HCT116 (cell line): Measurements from ENCODE around the gene ANKEF1. TPM values are rescaled to one million over a fixed set of nuclear protein-coding genes. Genes with fewer than 3 reads are reported as not detected.

ENCODE experiments used
- ATAC-seq: fragments of 200-7000 bp; cut with Tn5 transposase; 2 replicates; pipeline ENCODE4 v1.9.1; 2020; ENCODE audit warnings: mild to moderate bottlenecking, moderate library complexity
- BruUV-seq: library from RNA; stranded (reverse); fragments of 400-500 nt; replicated peaks from 2 replicates; lab custom pipeline; 2021; lab: Mats Ljungman, UMichigan
- CTCF ChIA-PET: fragments of 300-600 bp; sonication (Branson Sonifier 250); formaldehyde crosslinking; loops from one replicate; lab custom pipeline; 2021; ENCODE audit warnings: antibody characterized with exemption; lab: Charles Lee
- POLR2A ChIA-PET: fragments of 300-600, 350-600 bp; sonication (Branson Sonifier 250); formaldehyde crosslinking; loops from one replicate; lab custom pipeline; 2021; ENCODE audit warnings: antibody characterized with exemption; lab: Charles Lee
- RAD21 ChIA-PET, 2 experiments: fragments of 300-600 bp; sonication (Branson Sonifier 250); formaldehyde crosslinking; loops; one replicate each; lab custom pipeline; 2023; ENCODE audit warnings: low total read pairs in 2 of 2; ENCODE audit not compliant: uncharacterized antibody in 2 of 2, unreplicated experiment in 2 of 2, low non-redundant PET in 1 of 2; lab: Charles Lee
- DNase-seq: peaks from one replicate; pipeline ENCODE4 v3.0.0-alpha.2; 2010; ENCODE audit warnings: low read depth, low spot score
- H2AFZ ChIP-seq: fragments of 200-600 bp; shearing (Covaris generic), sonication (generic); 2 replicates; pipeline ENCODE4 v1.6.1; 2017; ENCODE audit warnings: low read depth, mixed run types, mixed read lengths, antibody characterized with exemption, low read length; ENCODE audit not compliant: poor library complexity, severe bottlenecking
- H3K27ac ChIP-seq: 2 replicates; pipeline ENCODE4 v1.5.1; 2012; ENCODE audit warnings: low read depth, low read length
- H3K27me3 ChIP-seq: fragments of 200-600 bp; sonication (generic); 2 replicates; pipeline ENCODE4 v1.6.1; 2016; ENCODE audit warnings: mixed run types, low read length, mixed read lengths; ENCODE audit not compliant: insufficient read depth
- H3K36me3 ChIP-seq, 2 experiments: fragments of 200-500 bp in 1 of 2; fragments of 200-600 bp in 1 of 2; sonication (Bioruptor generic) in 1 of 2; sonication (generic) in 1 of 2; 2 replicates each; pipeline versions ENCODE4 v1.5.1 to v1.6.1; 2014 to 2016; ENCODE audit warnings: low read length in 2 of 2, inconsistent platforms in 1 of 2, mixed read lengths in 1 of 2, mixed run types in 1 of 2; ENCODE audit not compliant: insufficient read depth in 2 of 2, control insufficient read depth in 1 of 2
- H3K4me1 ChIP-seq, 2 experiments: fragments of 200-600 bp in 1 of 2; sonication (generic) in 1 of 2; 2 replicates each; pipeline versions ENCODE4 v1.5.1 to v1.6.1; 2012 to 2017; ENCODE audit warnings: low read length in 2 of 2, inconsistent platforms in 1 of 2, mild to moderate bottlenecking in 1 of 2, mixed read lengths in 1 of 2, mixed run types in 1 of 2, moderate library complexity in 1 of 2; ENCODE audit not compliant: insufficient read depth in 2 of 2, control insufficient read depth in 1 of 2
- H3K4me2 ChIP-seq: fragments of 200-600 bp; sonication (generic); 2 replicates; pipeline ENCODE4 v1.6.1; 2017; ENCODE audit warnings: mixed run types, low read length, mixed read lengths
- H3K4me3 ChIP-seq, 2 experiments: fragments of 200-600 bp in 1 of 2; sonication (generic) in 1 of 2; replicated peaks in 1 of 2; 2 replicates each; pipeline ENCODE4 v1.5.1; 2011 to 2016; ENCODE audit warnings: low read length in 2 of 2, control low read depth in 1 of 2, low read depth in 1 of 2, mild to moderate bottlenecking in 1 of 2, mixed read lengths in 1 of 2, mixed run types in 1 of 2
- H3K79me2 ChIP-seq: fragments of 200-600 bp; sonication (generic); 2 replicates; pipeline ENCODE4 v1.6.1; 2017; ENCODE audit warnings: mild to moderate bottlenecking, mixed run types, low read length, moderate library complexity, mixed read lengths; ENCODE audit not compliant: insufficient read depth
- H3K9ac ChIP-seq: fragments of 200-600 bp; sonication (generic); 2 replicates; pipeline ENCODE4 v1.6.1; 2016; ENCODE audit warnings: low read length, mixed read lengths
- H3K9me2 ChIP-seq: fragments of 200-600 bp; sonication (generic), shearing (Covaris generic); 2 replicates; pipeline ENCODE4 v1.6.1; 2017; ENCODE audit warnings: mixed run types, mild to moderate bottlenecking, moderate library complexity; ENCODE audit not compliant: insufficient read depth
- H3K9me3 ChIP-seq, 2 experiments: fragments of 200-500 bp in 1 of 2; fragments of 200-600 bp in 1 of 2; sonication (Bioruptor generic) in 1 of 2; sonication (generic) in 1 of 2; 2 replicates each; pipeline ENCODE4 v1.6.1; 2014 to 2017; ENCODE audit warnings: low read length in 2 of 2, mixed read lengths in 2 of 2, inconsistent platforms in 1 of 2, low read depth in 1 of 2, mild to moderate bottlenecking in 1 of 2, mixed run types in 1 of 2, moderate library complexity in 1 of 2; ENCODE audit not compliant: control insufficient read depth in 1 of 2, insufficient read depth in 1 of 2
- H4K20me1 ChIP-seq: fragments of 200-600 bp; sonication (generic), shearing (Covaris generic); 2 replicates; pipeline ENCODE4 v1.6.1; 2017; ENCODE audit warnings: mixed run types, mild to moderate bottlenecking, moderate library complexity; ENCODE audit not compliant: insufficient read depth
- CBX3 ChIP-seq: IDR thresholded peaks from 2 replicates; pipeline ENCODE4 v1.6.1; 2012; ENCODE audit warnings: low read depth
- CEBPB ChIP-seq: IDR thresholded peaks from 2 replicates; pipeline ENCODE4 v1.6.1; 2012; ENCODE audit warnings: low read depth
- EZH2phosphoT487 ChIP-seq: fragments of 200-600 bp; IDR thresholded peaks from 2 replicates; pipeline ENCODE4 v1.6.1; 2018; ENCODE audit warnings: antibody characterized with exemption, borderline replicate concordance
- FOSL1 ChIP-seq: IDR thresholded peaks from 2 replicates; pipeline ENCODE4 v1.6.1; 2012; ENCODE audit warnings: low read depth
- MAX ChIP-seq: IDR thresholded peaks from 2 replicates; pipeline ENCODE4 v1.6.1; 2012
- POLR2A ChIP-seq: IDR thresholded peaks from 2 replicates; pipeline ENCODE4 v1.7.0; 2011; ENCODE audit warnings: borderline replicate concordance; ENCODE audit not compliant: insufficient read depth, insufficient read length; ENCODE audit errors: extremely low read depth
- RAD21 ChIP-seq: IDR thresholded peaks from 2 replicates; pipeline ENCODE4 v1.6.1; 2012; ENCODE audit warnings: low read depth, mild to moderate bottlenecking
- REST ChIP-seq: IDR thresholded peaks from 2 replicates; pipeline ENCODE4 v1.6.1; 2012; ENCODE audit warnings: low read depth
- SP1 ChIP-seq: IDR thresholded peaks from 2 replicates; pipeline ENCODE4 v1.6.1; 2012; ENCODE audit warnings: low read depth
- SRF ChIP-seq: IDR thresholded peaks from 2 replicates; pipeline ENCODE4 v1.6.1; 2012; ENCODE audit warnings: low read depth
- YY1 ChIP-seq: IDR thresholded peaks from 2 replicates; pipeline ENCODE4 v1.6.1; 2011; ENCODE audit warnings: low read length, low read depth, moderate library complexity, mild to moderate bottlenecking; ENCODE audit not compliant: insufficient replicate concordance; ENCODE audit errors: extremely low read depth
- ZFX ChIP-seq: fragments of 450-650 bp; IDR thresholded peaks from 2 replicates; pipeline ENCODE4 v1.6.1; 2017
- ZNF274 ChIP-seq: fragments of 200-500 bp; sonication (Bioruptor generic); IDR thresholded peaks from 2 replicates; pipeline ENCODE4 v1.6.1; 2014; ENCODE audit warnings: mild to moderate bottlenecking, low read depth, low read length, inconsistent platforms
- intact Hi-C: fragments of 100-400 bp; cut with micrococcal nuclease; formaldehyde crosslinking; loops from 2 replicates; pipeline ENCODE4 v1.10.0; 2022
- total RNA-seq: library from RNA; stranded (reverse); gene quantifications from one replicate; pipeline ENCODE4 v1.2.1, GENCODE V29; 2021; ENCODE audit not compliant: unreplicated experiment
- TF ChIP-seq, protein P1 (sequence below): IDR thresholded peaks from 2 replicates; pipeline ENCODE4 v1.6.1; 2012
- TF ChIP-seq, protein P2 (sequence below), 3 experiments: fragments of 200-600 bp in 1 of 3; sonication (generic) in 1 of 3; IDR thresholded peaks in 2 of 3; conservative IDR thresholded peaks in 1 of 3; 2 replicates each; pipeline ENCODE4 v1.5.1; 2012 to 2017; ENCODE audit warnings: low read depth in 2 of 3, low read length in 2 of 3, antibody characterized with exemption in 1 of 3, borderline replicate concordance in 1 of 3, control low read depth in 1 of 3, mild to moderate bottlenecking in 1 of 3, mixed read lengths in 1 of 3, mixed run types in 1 of 3, moderate library complexity in 1 of 3; ENCODE audit not compliant: insufficient read depth in 1 of 3

Gene ANKEF1
- total RNA-seq, 1 experiment from 2014 or later: 15.8 TPM

GRCh38 chr20:9994676-9995075 is 40.1 kb upstream of the ANKEF1 start (continued):
- no peak for TF ChIP-seq REST
- TF ChIP-seq RAD21: no peak

- ATAC-seq (no peak), DNase-seq (no peak)
- Histone ChIP-seq H4K20me1 (no peaks in the 10 kb centered on the region), H3K9ac (no peak overlapping the region), H3K4me1 (no peaks in the 10 kb centered on the region), H3K4me3 (no peak overlapping the region), H3K36me3 (no peaks in the 10 kb centered on the region), H3K9me2 (no peaks in the 10 kb centered on the region), H3K9me3 (0 out of 4 replicates have a peak, but pooled peaks cover 0 to 4% of the 10 kb centered on the region in 2 experiments), H3K27ac (no peak overlapping the region), H3K27me3 (no peaks in the 10 kb centered on the region), H2AFZ (no peak overlapping the region), H3K4me2 (no peak overlapping the region), H3K79me2 (no peaks in the 10 kb centered on the region)
- BruUV-seq: no TSS peak
- ChIA-PET POLR2A (no interaction called here), CTCF (no interaction called here), RAD21 (no interaction called here)
- intact Hi-C loops: no loop called here
- TF ChIP-seq, protein P1, sequence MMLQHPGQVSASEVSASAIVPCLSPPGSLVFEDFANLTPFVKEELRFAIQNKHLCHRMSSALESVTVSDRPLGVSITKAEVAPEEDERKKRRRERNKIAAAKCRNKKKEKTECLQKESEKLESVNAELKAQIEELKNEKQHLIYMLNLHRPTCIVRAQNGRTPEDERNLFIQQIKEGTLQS: no peak
- TF ChIP-seq SP1 (no peak), CBX3 (no peak), FOSL1 (no peak), CEBPB (no peak), ZNF274 (no peak), POLR2A (no peak), EZH2phosphoT487 (no peak), SRF (no peak), REST (no peak), YY1 (no peak), MAX (no peak), ZFX (no peak)
- TF ChIP-seq, protein P2, sequence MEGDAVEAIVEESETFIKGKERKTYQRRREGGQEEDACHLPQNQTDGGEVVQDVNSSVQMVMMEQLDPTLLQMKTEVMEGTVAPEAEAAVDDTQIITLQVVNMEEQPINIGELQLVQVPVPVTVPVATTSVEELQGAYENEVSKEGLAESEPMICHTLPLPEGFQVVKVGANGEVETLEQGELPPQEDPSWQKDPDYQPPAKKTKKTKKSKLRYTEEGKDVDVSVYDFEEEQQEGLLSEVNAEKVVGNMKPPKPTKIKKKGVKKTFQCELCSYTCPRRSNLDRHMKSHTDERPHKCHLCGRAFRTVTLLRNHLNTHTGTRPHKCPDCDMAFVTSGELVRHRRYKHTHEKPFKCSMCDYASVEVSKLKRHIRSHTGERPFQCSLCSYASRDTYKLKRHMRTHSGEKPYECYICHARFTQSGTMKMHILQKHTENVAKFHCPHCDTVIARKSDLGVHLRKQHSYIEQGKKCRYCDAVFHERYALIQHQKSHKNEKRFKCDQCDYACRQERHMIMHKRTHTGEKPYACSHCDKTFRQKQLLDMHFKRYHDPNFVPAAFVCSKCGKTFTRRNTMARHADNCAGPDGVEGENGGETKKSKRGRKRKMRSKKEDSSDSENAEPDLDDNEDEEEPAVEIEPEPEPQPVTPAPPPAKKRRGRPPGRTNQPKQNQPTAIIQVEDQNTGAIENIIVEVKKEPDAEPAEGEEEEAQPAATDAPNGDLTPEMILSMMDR (IDR thresholded peaks at IDR 0.05 in 2 of 3, conservative IDR thresholded peaks at IDR 0.05 in 1 of 3; ENCODE audit: borderline replicate concordance in 1 of 3, insufficient read depth in 1 of 3, low read depth in 2 of 3, low read length in 2 of 3): no peak
Measured at GRCh38 chr20:9995510-9996272, 39.1 kb upstream of the ANKEF1 start.
